Measurements from ENCODE around the gene DECR2. TPM values are rescaled to one million over a fixed set of nuclear protein-coding genes. Genes with fewer than 3 reads are reported as not detected.

The DECR2 gene
- total and polyA plus RNA-seq, 2 of the 13 experiments (the other 11 are each of a cell fraction or from before 2014, with no cell fraction given) = 36.3 to 44.6 TPM

DNA sequence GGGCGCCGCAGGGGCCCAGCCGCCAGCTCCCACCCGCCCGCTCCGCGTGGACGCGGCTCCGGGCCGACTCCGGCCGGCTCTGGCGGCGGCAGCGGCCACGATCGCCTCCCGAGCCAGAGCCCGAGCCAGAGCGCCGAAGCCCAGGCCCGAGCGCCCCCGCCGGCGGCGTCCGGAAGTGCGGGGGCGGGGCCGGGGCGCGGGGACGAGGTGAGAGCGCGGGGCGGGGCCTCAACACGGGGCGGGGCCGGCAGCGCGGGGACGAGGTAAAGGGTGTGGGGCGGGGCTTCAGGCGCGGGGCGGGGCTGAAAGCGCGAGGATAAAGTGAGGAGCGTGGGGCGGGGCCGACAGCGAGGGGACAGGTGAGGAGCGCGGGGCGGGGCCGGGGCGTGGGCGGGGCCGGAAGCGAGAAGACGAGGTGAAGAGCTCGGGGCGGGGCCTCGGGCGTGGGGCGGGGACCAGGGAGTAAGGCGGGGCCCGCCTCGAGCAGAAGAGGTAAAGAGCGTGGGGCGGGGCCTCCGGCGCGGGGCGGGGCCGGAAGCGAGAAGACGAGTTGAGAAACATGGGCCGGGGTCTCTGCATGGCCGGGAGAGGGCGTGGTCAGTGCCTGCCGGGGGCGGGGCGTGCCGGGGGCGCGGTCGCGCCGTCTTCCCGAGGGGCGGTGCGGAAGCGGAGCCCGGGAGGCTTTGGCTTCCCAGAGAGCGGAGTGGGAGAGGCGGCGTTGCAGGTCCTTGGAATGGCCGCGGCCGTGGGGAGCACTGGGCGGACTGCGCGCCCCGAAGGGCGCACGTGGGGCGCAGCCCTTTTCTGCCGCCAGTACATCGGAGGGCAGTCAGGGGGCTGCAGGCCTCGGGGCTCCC, 48.9 kb upstream of the DECR2 start, which contains the start of gene AXIN1 (continued):
- TF ChIP-seq ZNF646 (CRISPR knock-in tag; IDR thresholded peaks at IDR 0.05) (no peak), ZNF557 (CRISPR knock-in tag; IDR thresholded peaks at IDR 0.05) (no peak), SP5 (CRISPR knock-in tag; IDR thresholded peaks at IDR 0.05; ENCODE audit: borderline replicate concordance, low read depth) (peak; percentile 70; the same call in 1 of the 2 replicates), DR1 (CRISPR knock-in tag; IDR thresholded peaks at IDR 0.05) (0 out of 2 replicates have a peak, but pooled peaks have one; percentile 5), CAMTA2 (CRISPR knock-in tag; IDR thresholded peaks at IDR 0.05; ENCODE audit: borderline replicate concordance) (0 out of 2 replicates have a peak, but pooled peaks have one; percentile 58), ZNF350 (CRISPR knock-in tag; IDR thresholded peaks at IDR 0.05; ENCODE audit: borderline replicate concordance, low read depth) (peak; percentile 48; the same call in 1 of the 2 replicates), YEATS4 (CRISPR knock-in tag; IDR thresholded peaks at IDR 0.05; ENCODE audit: borderline replicate concordance) (peak; percentile 71; the same call in 1 of the 2 replicates), MYPOP (CRISPR knock-in tag; IDR thresholded peaks at IDR 0.05) (no peak), ZNF33B (CRISPR knock-in tag; IDR thresholded peaks at IDR 0.05) (no peak), TFDP2 (CRISPR knock-in tag; IDR thresholded peaks at IDR 0.05) (peak; percentile 60; the same call in 1 of the 2 replicates), MTF1 (CRISPR knock-in tag; IDR thresholded peaks at IDR 0.05) (no peak), ZNF841 (CRISPR knock-in tag; IDR thresholded peaks at IDR 0.05; ENCODE audit: borderline replicate concordance) (no peak), ISL2 (CRISPR knock-in tag; IDR thresholded peaks at IDR 0.05) (0 out of 2 replicates have a peak, but pooled peaks have one; percentile 15), PHF8 (CRISPR knock-in tag; IDR thresholded peaks at IDR 0.05) (peak; percentile 79), ZNF790 (CRISPR knock-in tag; IDR thresholded peaks at IDR 0.05; ENCODE audit: borderline replicate concordance) (peak; percentile 78; the same call in 1 of the 2 replicates), ATF7-NPFF (CRISPR knock-in tag; IDR thresholded peaks at IDR 0.05; ENCODE audit: low read depth) (no peak), DNMT1 (CRISPR knock-in tag; IDR thresholded peaks at IDR 0.05) (peak; percentile 30; the same call in 1 of the 2 replicates), MAZ (IDR thresholded peaks at IDR 0.05; ENCODE audit: borderline replicate concordance, low read depth, low read length) (peak; percentile 62), MAZ (CRISPR knock-in tag; IDR thresholded peaks at IDR 0.05; ENCODE audit: low read depth) (peak; percentile 22; the same call in 1 of the 2 replicates), AKAP8 (CRISPR knock-in tag; IDR thresholded peaks at IDR 0.05) (peak; percentile 52; the same call in 1 of the 2 replicates)

Measured in HepG2 (cell line).